H1 (cell line): ENCODE results near the gene UBE2Q2. TPM values are rescaled to one million over a fixed set of nuclear protein-coding genes. Genes with fewer than 3 reads are reported as not detected.

Experiments
- CTCF ChIA-PET: fragments of 300-600 bp; sonication (Branson Sonifier 250); formaldehyde crosslinking; loops from one replicate; lab custom pipeline; 2021; ENCODE audit not compliant: partially characterized antibody; lab: Charles Lee
- POLR2A ChIA-PET: fragments of 300-600 bp; sonication (Branson Sonifier 250); formaldehyde crosslinking; loops from one replicate; lab custom pipeline; 2021; ENCODE audit warnings: inconsistent platforms; ENCODE audit not compliant: partially characterized antibody; lab: Charles Lee
- DNase-seq, 2 experiments: peaks; one replicate each; pipeline versions ENCODE4 v3.0.0 to v3.0.0-alpha.2; 2010 to 2022; ENCODE audit warnings: low spot score in 2 of 2, low read depth in 1 of 2, mixed read lengths in 1 of 2
- FAIRE-seq: peaks from 2 replicates; lab custom pipeline; 2011; peaks lifted over from hg19 to GRCh38; lab: Jason Lieb, UNC
- H2AFZ ChIP-seq: 2 replicates; pipeline ENCODE4 v1.8.1; 2012; ENCODE audit warnings: low read length, inconsistent platforms
- H2AK5ac ChIP-seq: 2 replicates; pipeline ENCODE4 v1.6.1; 2013; ENCODE audit warnings: low read depth, low read length
- H2BK120ac ChIP-seq: replicated peaks from 2 replicates; pipeline ENCODE3; 2013; ENCODE audit warnings: low read depth, low read length, inconsistent platforms
- H2BK12ac ChIP-seq: 2 replicates; pipeline ENCODE4 v1.6.1; 2013; ENCODE audit warnings: low read depth, low read length
- H2BK15ac ChIP-seq: 2 replicates; pipeline ENCODE4 v1.6.1; 2013; ENCODE audit warnings: low read length
- H2BK20ac ChIP-seq: 2 replicates; pipeline ENCODE4 v1.6.1; 2013; ENCODE audit warnings: low read length
- H2BK5ac ChIP-seq: 2 replicates; pipeline ENCODE4 v1.6.1; 2013; ENCODE audit warnings: low read depth, low read length
- H3K14ac ChIP-seq: 2 replicates; pipeline ENCODE4 v1.6.1; 2013; ENCODE audit warnings: inconsistent platforms; ENCODE audit not compliant: insufficient read length
- H3K18ac ChIP-seq: 2 replicates; pipeline ENCODE4 v1.6.1; 2013; ENCODE audit warnings: low read length; ENCODE audit errors: extremely low read depth
- H3K23ac ChIP-seq: 2 replicates; pipeline ENCODE4 v1.6.1; 2013; ENCODE audit warnings: inconsistent platforms; ENCODE audit not compliant: insufficient read length
- H3K23me2 ChIP-seq: 2 replicates; pipeline ENCODE4 v1.6.1; 2013; ENCODE audit warnings: low read depth, low read length
- H3K27ac ChIP-seq: 2 replicates; pipeline ENCODE4 v1.6.1; 2011; ENCODE audit warnings: low read depth, low read length, inconsistent platforms
- H3K27me3 ChIP-seq, 4 experiments: replicated peaks in 1 of 4; 1 replicate in 1 of 4; 2 replicates in 3 of 4; pipeline versions ENCODE4 v1.6.1 to v1.8.1; 2011 to 2013; ENCODE audit warnings: low read length in 3 of 4, mild to moderate bottlenecking in 3 of 4, inconsistent platforms in 2 of 4, mixed read lengths in 2 of 4, moderate library complexity in 1 of 4; ENCODE audit not compliant: control insufficient read depth in 3 of 4, insufficient read depth in 3 of 4; ENCODE audit errors: extremely low read depth in 1 of 4
- H3K36me3 ChIP-seq, 4 experiments: 2 replicates each; pipeline versions ENCODE4 v1.6.1 to v1.8.1; 2011 to 2013; ENCODE audit warnings: mild to moderate bottlenecking in 4 of 4, low read length in 3 of 4, moderate library complexity in 2 of 4, control low read depth in 1 of 4, inconsistent platforms in 1 of 4; ENCODE audit not compliant: insufficient read depth in 4 of 4, control insufficient read depth in 2 of 4
- H3K4ac ChIP-seq: replicated peaks from 2 replicates; pipeline ENCODE3; 2013; ENCODE audit warnings: low read length, low read depth, mixed read lengths, inconsistent platforms; ENCODE audit not compliant: insufficient read length
- H3K4me1 ChIP-seq, 4 experiments: replicated peaks in 1 of 4; 1 replicate in 1 of 4; 2 replicates in 3 of 4; pipeline versions ENCODE4 v1.6.1 to v1.8.1; 2011 to 2013; ENCODE audit warnings: low read length in 3 of 4, inconsistent platforms in 2 of 4, mixed read lengths in 1 of 4; ENCODE audit not compliant: insufficient read depth in 4 of 4, control insufficient read depth in 3 of 4
- H3K4me2 ChIP-seq, 2 experiments: 2 replicates each; pipeline versions ENCODE4 v1.6.1 to v1.8.1; 2011 to 2013; ENCODE audit warnings: low read depth in 2 of 2, low read length in 2 of 2, control low read depth in 1 of 2, inconsistent platforms in 1 of 2, mild to moderate bottlenecking in 1 of 2; ENCODE audit not compliant: insufficient read depth in 1 of 2
- H3K4me3 ChIP-seq, 4 experiments: fragments of 200-600, 300-600 bp in 1 of 4; sonication (generic), shearing (Covaris generic), sonication (Bioruptor Twin) in 1 of 4; 2 replicates each; pipeline versions ENCODE4 v1.5.1 to v1.8.1; 2011 to 2016; ENCODE audit warnings: low read length in 4 of 4, low read depth in 3 of 4, control low read depth in 2 of 4, inconsistent platforms in 2 of 4, mild to moderate bottlenecking in 2 of 4, mixed read lengths in 1 of 4, moderate library complexity in 1 of 4; ENCODE audit not compliant: insufficient read depth in 2 of 4; ENCODE audit errors: extremely low read depth in 1 of 4
- H3K56ac ChIP-seq: replicated peaks from 2 replicates; pipeline ENCODE3; 2013; ENCODE audit warnings: low read depth, mild to moderate bottlenecking, mixed read lengths, low read length, inconsistent platforms; ENCODE audit not compliant: insufficient read length
- H3K79me1 ChIP-seq: 2 replicates; pipeline ENCODE4 v1.6.1; 2013; ENCODE audit warnings: low read depth, low read length, control low read depth
- H3K79me2 ChIP-seq, 2 experiments: 2 replicates each; pipeline versions ENCODE4 v1.6.1 to v1.8.1; 2012 to 2013; ENCODE audit warnings: low read length in 2 of 2, mild to moderate bottlenecking in 2 of 2, inconsistent platforms in 1 of 2; ENCODE audit not compliant: insufficient read depth in 2 of 2, control insufficient read depth in 1 of 2
- H3K9ac ChIP-seq, 4 experiments: replicated peaks in 1 of 4; 1 replicate in 1 of 4; 2 replicates in 3 of 4; pipeline versions ENCODE4 v1.6.1 to v1.8.1; 2011 to 2013; ENCODE audit warnings: low read depth in 3 of 4, low read length in 3 of 4, control low read depth in 2 of 4, mild to moderate bottlenecking in 2 of 4, moderate library complexity in 2 of 4, inconsistent platforms in 1 of 4; ENCODE audit errors: extremely low read depth in 1 of 4
- H3K9me3 ChIP-seq, 2 experiments: 2 replicates each; pipeline versions ENCODE4 v1.6.1 to v1.8.1; 2012 to 2013; ENCODE audit warnings: mild to moderate bottlenecking in 2 of 2, moderate library complexity in 2 of 2, control low read depth in 1 of 2, inconsistent platforms in 1 of 2, low read depth in 1 of 2, low read length in 1 of 2, mixed read lengths in 1 of 2; ENCODE audit not compliant: insufficient read depth in 2 of 2
- H4K20me1 ChIP-seq, 2 experiments: replicated peaks in 1 of 2; 2 replicates each; pipeline versions ENCODE3 to v1.8.1; 2011 to 2013; ENCODE audit warnings: inconsistent platforms in 2 of 2, low read length in 2 of 2, mild to moderate bottlenecking in 1 of 2; ENCODE audit not compliant: insufficient read depth in 2 of 2, control insufficient read depth in 1 of 2
- H4K5ac ChIP-seq: 2 replicates; pipeline ENCODE4 v1.6.1; 2013; ENCODE audit warnings: low read length, low read depth, mixed read lengths, inconsistent platforms; ENCODE audit not compliant: insufficient read length
- H4K8ac ChIP-seq: 2 replicates; pipeline ENCODE4 v1.8.0; 2013; ENCODE audit warnings: mild to moderate bottlenecking, moderate library complexity, low read length, inconsistent platforms; ENCODE audit not compliant: insufficient read depth; ENCODE audit errors: extremely low read depth
- H4K91ac ChIP-seq: replicated peaks from 2 replicates; pipeline ENCODE3; 2013; ENCODE audit warnings: low read length, mixed read lengths, inconsistent platforms; ENCODE audit not compliant: insufficient read length
- CBX8 ChIP-seq: fragments of 300-800, 300-1000 bp; sonication (generic); IDR thresholded peaks from 2 replicates; pipeline ENCODE4 v1.7.1; 2016; ENCODE audit warnings: low read depth, low read length, borderline replicate concordance
- CHD1 ChIP-seq: IDR thresholded peaks from 2 replicates; pipeline ENCODE4 v1.6.1; 2012; ENCODE audit warnings: low read depth, low read length, improper control_type of control experiment
- CTCF ChIP-seq, 3 experiments: IDR thresholded peaks; 1 replicate in 2 of 3; 2 replicates in 1 of 3; pipeline versions ENCODE4 v1.5.1 to v1.6.1; 2011; ENCODE audit warnings: low read length in 3 of 3, mild to moderate bottlenecking in 3 of 3, inconsistent platforms in 2 of 3, low read depth in 1 of 3, moderate library complexity in 1 of 3; ENCODE audit not compliant: insufficient read depth in 1 of 3; ENCODE audit errors: control extremely low read depth in 1 of 3
- SRF ChIP-seq: IDR thresholded peaks from 2 replicates; pipeline ENCODE4 v1.6.1; 2011; ENCODE audit warnings: mild to moderate bottlenecking, low read depth, low read length, moderate library complexity
- TAF7 ChIP-seq: optimal IDR thresholded peaks from 2 replicates; pipeline ENCODE3; 2011; ENCODE audit warnings: low read depth, mild to moderate bottlenecking, inconsistent platforms, low read length, moderate library complexity, borderline replicate concordance
- WGBS, 2 experiments: shearing (Covaris generic) in 1 of 2; methylation state at CpG; one replicate each; pipeline versions ENCODE4 v1.1.6 to v1.1.7; 2013 to 2015; ENCODE audit warnings: low lambda C conversion rate in 2 of 2, mixed read lengths in 2 of 2, inconsistent platforms in 1 of 2, low coverage in 1 of 2, missing lambda C conversion rate in 1 of 2; ENCODE audit not compliant: insufficient replicate concordance in 2 of 2, insufficient coverage in 1 of 2, insufficient read length in 1 of 2; ENCODE audit errors: extremely low coverage in 1 of 2, missing lambda C conversion rate in 1 of 2; 5-methylcytosine and 5-hydroxymethylcytosine counted together
- polyA plus RNA-seq, 7 experiments: library from polyadenylated mRNA; depleted of rRNA in 3 of 7; stranded (reverse) in 5 of 7; unstranded in 2 of 7; fragments of >200 nt in 5 of 7; fragments of 200-250 nt in 2 of 7; gene quantifications; 1 replicate in 5 of 7; 2 replicates in 1 of 7; 4 replicates in 1 of 7; pipeline versions ENCODE4 v1.2.1 to v1.2.3, GENCODE V29; 2011 to 2013; ENCODE audit warnings: missing spikeins in 2 of 7, mixed read lengths in 2 of 7
- total RNA-seq: library from RNA; stranded (reverse); fragmentation: NEBNext Ultra II Directional; extraction: Animal tissue kit (Norgen Biotek cat#: 25700); gene quantifications from 2 replicates; pipeline ENCODE4 v1.2.1, GENCODE V29; 2021
- TF ChIP-seq, protein P1 (sequence below): IDR thresholded peaks from 2 replicates; pipeline ENCODE4 v1.6.1; 2012; ENCODE audit warnings: inconsistent platforms

Gene UBE2Q2
- total and polyA plus RNA-seq, 2 of the 8 experiments (the other 6 are each of a cell fraction or from before 2014, with no cell fraction given), result 10.1 to 22.7 TPM

DNA sequence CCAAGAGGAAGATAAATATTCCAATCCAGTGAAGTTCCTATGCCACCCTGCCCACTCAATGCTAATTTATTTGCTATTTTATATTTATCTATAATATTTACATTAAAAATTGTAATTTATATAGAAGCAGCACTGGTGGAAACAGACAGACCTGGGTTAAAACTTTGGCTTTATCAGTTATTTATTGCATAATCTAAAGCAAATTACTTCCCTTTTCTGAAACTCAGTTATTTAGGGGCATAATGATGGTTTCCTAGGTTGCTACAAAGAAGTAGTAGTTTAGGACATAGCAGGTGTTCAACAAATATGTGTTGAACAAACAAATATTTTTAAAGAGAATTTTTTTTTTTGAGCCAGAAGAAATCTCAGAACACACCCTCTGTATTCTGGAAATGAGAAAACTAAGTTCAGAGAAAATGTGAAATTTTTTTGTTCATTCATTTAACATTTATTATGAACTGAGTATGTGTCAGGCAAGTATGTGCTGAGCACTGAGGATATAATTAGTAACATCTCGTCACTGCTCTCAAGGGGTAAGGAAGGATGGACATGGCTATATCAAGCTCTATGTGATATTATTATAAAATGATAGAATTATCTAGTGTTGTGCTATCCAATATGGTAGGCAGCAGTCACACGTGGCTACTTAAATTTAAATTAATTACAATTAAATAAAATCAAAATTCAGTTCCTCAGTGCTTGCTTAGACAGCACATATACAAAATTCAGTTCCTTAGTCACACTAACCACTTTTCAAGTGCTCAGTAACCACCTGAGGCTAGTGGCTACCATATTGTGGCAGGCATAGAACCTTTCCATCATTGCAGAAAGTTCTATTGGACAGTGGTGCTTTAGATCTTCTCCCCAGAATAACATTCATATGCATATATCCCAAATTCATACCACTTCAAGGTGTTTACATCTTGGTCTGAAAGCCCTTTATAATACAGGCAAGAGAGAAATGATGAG is 7.0 kb upstream of the UBE2Q2 start:
- H3K27me3 ChIP-seq, result peaks cover 0 to 4% (median 1%) of the 10 kb centered on the region in 4 experiments; a peak in 5 of 7 replicates
- no peak overlapping the region for H3K4me2 ChIP-seq
- H2BK15ac ChIP-seq, result no peak overlapping the region
- ChIA-PET POLR2A (no interaction called here), CTCF (no interaction called here)
- no peak overlapping the region for H4K5ac ChIP-seq
- H2AFZ ChIP-seq, result no peak overlapping the region
- no peaks in the 10 kb centered on the region for H3K23me2 ChIP-seq
- H3K4me3 ChIP-seq, result no peak overlapping the region
- H3K79me2 ChIP-seq, result no peaks in the 10 kb centered on the region
- no peak for FAIRE-seq
- H2BK120ac ChIP-seq, result no peak overlapping the region
- 85% methylated on average over 2 of the region's 2 CpGs; no CpG with 5 or more reads in 1 of the 2 experiments for WGBS, 2 experiments
- no peaks in the 10 kb centered on the region for H4K20me1 ChIP-seq
- no peaks in the 10 kb centered on the region for H3K9me3 ChIP-seq
- no peak overlapping the region for H4K91ac ChIP-seq
- H3K14ac ChIP-seq, result no peak overlapping the region
- DNase-seq, result no peak
- no peak overlapping the region for H3K56ac ChIP-seq
- no peak overlapping the region for H3K9ac ChIP-seq
- H3K79me1 ChIP-seq, result no peaks in the 10 kb centered on the region
- no peak overlapping the region for H3K18ac ChIP-seq
- peaks cover 0 to 6% (median 2%) of the 10 kb centered on the region in 4 experiments; a peak in 2 of 7 replicates for H3K4me1 ChIP-seq
- H4K8ac ChIP-seq, result no peak overlapping the region
- no peak overlapping the region for H2BK20ac ChIP-seq
- H3K23ac ChIP-seq, result no peak overlapping the region
- H3K27ac ChIP-seq, result no peak overlapping the region
- H2BK12ac ChIP-seq, result no peak overlapping the region
- H3K36me3 ChIP-seq, result no peaks in the 10 kb centered on the region
- H2AK5ac ChIP-seq, result no peak overlapping the region
- no peak overlapping the region for H2BK5ac ChIP-seq
- no peak overlapping the region for H3K4ac ChIP-seq
- no peak for TF ChIP-seq TAF7
- no peak for TF ChIP-seq CBX8
- TF ChIP-seq, protein P1, sequence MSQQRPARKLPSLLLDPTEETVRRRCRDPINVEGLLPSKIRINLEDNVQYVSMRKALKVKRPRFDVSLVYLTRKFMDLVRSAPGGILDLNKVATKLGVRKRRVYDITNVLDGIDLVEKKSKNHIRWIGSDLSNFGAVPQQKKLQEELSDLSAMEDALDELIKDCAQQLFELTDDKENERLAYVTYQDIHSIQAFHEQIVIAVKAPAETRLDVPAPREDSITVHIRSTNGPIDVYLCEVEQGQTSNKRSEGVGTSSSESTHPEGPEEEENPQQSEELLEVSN, result no peak
- TF ChIP-seq SRF, result no peak
- TF ChIP-seq CTCF (IDR thresholded peaks at IDR 0.05; ENCODE audit: control extremely low read depth in 1 of 3, insufficient read depth in 1 of 3, low read depth in 1 of 3, low read length in 3 of 3), result no peak
- no peak for TF ChIP-seq CHD1
